HCT116 (cell line): ENCODE results near the gene TRIM10.

Experiments
- CTCF ChIP-seq, 3 experiments: fragments of 200-600 bp in 1 of 3; sonication (generic) in 1 of 3; IDR thresholded peaks in 2 of 3; conservative IDR thresholded peaks in 1 of 3; 2 replicates each; pipeline ENCODE4 v1.5.1; 2012 to 2017; ENCODE audit warnings: low read depth in 2 of 3, low read length in 2 of 3, antibody characterized with exemption in 1 of 3, borderline replicate concordance in 1 of 3, control low read depth in 1 of 3, mild to moderate bottlenecking in 1 of 3, mixed read lengths in 1 of 3, mixed run types in 1 of 3, moderate library complexity in 1 of 3; ENCODE audit not compliant: insufficient read depth in 1 of 3
- JUND ChIP-seq: IDR thresholded peaks from 2 replicates; pipeline ENCODE4 v1.6.1; 2012
- MAX ChIP-seq: IDR thresholded peaks from 2 replicates; pipeline ENCODE4 v1.6.1; 2012
- SP1 ChIP-seq: IDR thresholded peaks from 2 replicates; pipeline ENCODE4 v1.6.1; 2012; ENCODE audit warnings: low read depth

GRCh38 chr6:30154709-30155519 is 6.1 kb downstream of the TRIM10 start:
- TF ChIP-seq CTCF (IDR thresholded peaks at IDR 0.05 in 2 of 3, conservative IDR thresholded peaks at IDR 0.05 in 1 of 3; ENCODE audit: borderline replicate concordance in 1 of 3, insufficient read depth in 1 of 3, low read depth in 2 of 3, low read length in 2 of 3) (no peak; a peak in 1 of 6 replicates), MAX (no peak), JUND (peak; percentile 60; the same call in 1 of the 2 replicates), SP1 (0 out of 2 replicates have a peak, but pooled peaks have one; percentile 24)
